WTC11 (cell line): Measurements from ENCODE around the gene RPL37A. TPM values are rescaled to one million over a fixed set of nuclear protein-coding genes. Genes with fewer than 3 reads are reported as not detected.

Experiments used
- ATAC-seq: fragments of 200-7000 bp; cut with Tn5 transposase; 2 replicates; pipeline ENCODE4 v1.10.0; 2021; ENCODE audit warnings: mild to moderate bottlenecking, moderate library complexity
- CTCF ChIA-PET: fragments of 300-600 bp; sonication (Branson Sonifier 250); formaldehyde crosslinking; loops from one replicate; lab custom pipeline; 2021; ENCODE audit warnings: antibody characterized with exemption; lab: Charles Lee
- POLR2A ChIA-PET: fragments of 350-600 bp; sonication (Branson Sonifier 250); formaldehyde crosslinking; loops from one replicate; lab custom pipeline; 2021; ENCODE audit warnings: antibody characterized with exemption; lab: Charles Lee
- DNase-seq: peaks from one replicate; pipeline ENCODE4 v3.0.0; 2021; ENCODE audit warnings: low spot score
- H3K27ac Mint-ChIP-seq: 2 replicates; pipeline ENCODE4 v1.8.0; 2021; ENCODE audit warnings: mixed read lengths
- H3K27me3 Mint-ChIP-seq: 2 replicates; pipeline ENCODE4 v1.8.0; 2021; ENCODE audit warnings: low read depth, mild to moderate bottlenecking, moderate library complexity, mixed read lengths
- H3K36me3 Mint-ChIP-seq: 2 replicates; pipeline ENCODE4 v1.8.0; 2021; ENCODE audit warnings: mixed read lengths
- H3K4me1 Mint-ChIP-seq: 2 replicates; pipeline ENCODE4 v1.8.0; 2022; ENCODE audit warnings: mixed read lengths
- H3K4me3 Mint-ChIP-seq: 2 replicates; pipeline ENCODE4 v1.8.0; 2021; ENCODE audit warnings: mild to moderate bottlenecking, moderate library complexity, mixed read lengths
- H3K9me3 Mint-ChIP-seq: 2 replicates; pipeline ENCODE4 v1.8.0; 2021; ENCODE audit warnings: mixed read lengths
- ATF2 ChIP-seq: sonication (generic); formaldehyde crosslinking; IDR thresholded peaks from 2 replicates; pipeline ENCODE4 v1.8.1; 2022; ENCODE audit warnings: low read depth, missing genetic modification reagents, borderline replicate concordance
- E2F4 ChIP-seq: sonication (generic); formaldehyde crosslinking; IDR thresholded peaks from 2 replicates; pipeline ENCODE4 v1.8.1; 2022; ENCODE audit warnings: low read depth, mild to moderate bottlenecking, moderate library complexity, missing genetic modification reagents, borderline replicate concordance
- ERG ChIP-seq: fragments of 250-450 bp; sonication (Bioruptor Pico); IDR thresholded peaks from 2 replicates; pipeline ENCODE4 v1.8.0; 2021; ENCODE audit warnings: mild to moderate bottlenecking
- FOXP1 ChIP-seq: sonication (generic); formaldehyde crosslinking; IDR thresholded peaks from 2 replicates; pipeline ENCODE4 v1.8.0; 2022; ENCODE audit warnings: missing genetic modification reagents, mild to moderate bottlenecking, moderate library complexity, borderline replicate concordance
- JAZF1 ChIP-seq: fragments of 250-450 bp; sonication (Bioruptor Pico); IDR thresholded peaks from 2 replicates; pipeline ENCODE4 v1.9.0; 2021; ENCODE audit warnings: moderate library complexity, mild to moderate bottlenecking, inconsistent platforms
- NFE2L1 ChIP-seq: sonication (generic); formaldehyde crosslinking; IDR thresholded peaks from 2 replicates; pipeline ENCODE4 v1.8.1; 2023; ENCODE audit warnings: missing genetic modification reagents
- SMAD3 ChIP-seq: sonication (generic); formaldehyde crosslinking; IDR thresholded peaks from 2 replicates; pipeline ENCODE4 v1.8.0; 2022; ENCODE audit warnings: missing genetic modification reagents, mild to moderate bottlenecking, borderline replicate concordance
- SMAD4 ChIP-seq: sonication (generic); formaldehyde crosslinking; IDR thresholded peaks from 2 replicates; pipeline ENCODE4 v1.8.0; 2022; ENCODE audit warnings: mild to moderate bottlenecking, missing genetic modification reagents
- TCF7 ChIP-seq: sonication (generic); formaldehyde crosslinking; IDR thresholded peaks from 2 replicates; pipeline ENCODE4 v1.8.0; 2022; ENCODE audit warnings: mild to moderate bottlenecking, low read depth, missing genetic modification reagents, moderate library complexity
- TP53 ChIP-seq: sonication (generic); formaldehyde crosslinking; IDR thresholded peaks from 2 replicates; pipeline ENCODE4 v1.8.1; 2023; ENCODE audit warnings: mild to moderate bottlenecking, missing genetic modification reagents
- ZBTB21 ChIP-seq: sonication (generic); formaldehyde crosslinking; IDR thresholded peaks from 2 replicates; pipeline ENCODE4 v1.8.1; 2023; ENCODE audit warnings: mild to moderate bottlenecking, missing genetic modification reagents, borderline replicate concordance
- ZNF121 ChIP-seq: sonication (generic); formaldehyde crosslinking; IDR thresholded peaks from 2 replicates; pipeline ENCODE4 v1.8.0; 2023; ENCODE audit warnings: missing genetic modification reagents
- ZNF232 ChIP-seq: sonication (generic); formaldehyde crosslinking; IDR thresholded peaks from 2 replicates; pipeline ENCODE4 v1.8.0; 2022; ENCODE audit warnings: mild to moderate bottlenecking, missing genetic modification reagents
- total RNA-seq: library from RNA; stranded (reverse); gene quantifications from 3 replicates; pipeline ENCODE4 v1.2.3, GENCODE V29; 2021
- TF ChIP-seq, protein P1 (sequence below): fragments of 250-450 bp; sonication (Bioruptor Pico); IDR thresholded peaks from 2 replicates; pipeline ENCODE4 v1.9.0; 2021; ENCODE audit warnings: moderate library complexity, mild to moderate bottlenecking, inconsistent platforms, borderline replicate concordance
- TF ChIP-seq, protein P2 (sequence below): sonication (generic); formaldehyde crosslinking; IDR thresholded peaks from 2 replicates; pipeline ENCODE4 v1.8.0; 2022; ENCODE audit warnings: mild to moderate bottlenecking, missing genetic modification reagents
- TF ChIP-seq, protein P3 (sequence below): fragments of 250-450 bp; sonication (Bioruptor Pico); IDR thresholded peaks from 2 replicates; pipeline ENCODE4 v1.9.0; 2021; ENCODE audit warnings: mild to moderate bottlenecking, borderline replicate concordance
- TF ChIP-seq, protein P4 (sequence below): sonication (generic); formaldehyde crosslinking; IDR thresholded peaks from 2 replicates; pipeline ENCODE4 v1.8.1; 2023; ENCODE audit warnings: mild to moderate bottlenecking, missing genetic modification reagents

Gene RPL37A
- total RNA-seq, 1 experiment from 2014 or later: 3,135 TPM

GRCh38 chr2:216465579-216466195 lies 33.0 kb upstream of the RPL37A start:
- Mint-ChIP-seq H3K4me1 (no peaks in the 10 kb centered on the region), H3K9me3 (no peaks in the 10 kb centered on the region), H3K27ac (no peak overlapping the region), H3K4me3 (no peak overlapping the region), H3K27me3 (no peaks in the 10 kb centered on the region), H3K36me3 (0 out of 2 replicates have a peak, but pooled peaks cover 5% of the 10 kb centered on the region)
- ChIA-PET CTCF (interaction anchor here (0.7 kb wide), 1 partner anchor 138 kb away, joined by 3 read pairs; no protein-coding TSS in a partner anchor), POLR2A (interaction anchor here (0.7 kb wide), 1 partner anchor 14 kb away, joined by 3 read pairs; no protein-coding TSS in a partner anchor)
- no peak for TF ChIP-seq NFE2L1 (CRISPR knock-in tag)
- no peak for TF ChIP-seq SMAD3 (CRISPR knock-in tag)
- no peak for TF ChIP-seq ZBTB21
- no peak for ATAC-seq
- no peak for DNase-seq

GRCh38 chr2:216467845-216468244 lies 30.8 kb upstream of the RPL37A start:
- TF ChIP-seq TCF7 (CRISPR knock-in tag): no peak
- TF ChIP-seq, protein P1, sequence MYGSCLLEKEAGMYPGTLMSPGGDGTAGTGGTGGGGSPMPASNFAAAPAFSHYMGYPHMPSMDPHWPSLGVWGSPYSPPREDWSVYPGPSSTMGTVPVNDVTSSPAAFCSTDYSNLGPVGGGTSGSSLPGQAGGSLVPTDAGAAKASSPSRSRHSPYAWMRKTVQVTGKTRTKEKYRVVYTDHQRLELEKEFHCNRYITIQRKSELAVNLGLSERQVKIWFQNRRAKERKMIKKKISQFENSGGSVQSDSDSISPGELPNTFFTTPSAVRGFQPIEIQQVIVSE (CRISPR knock-in tag): no peak
- TF ChIP-seq, protein P2, sequence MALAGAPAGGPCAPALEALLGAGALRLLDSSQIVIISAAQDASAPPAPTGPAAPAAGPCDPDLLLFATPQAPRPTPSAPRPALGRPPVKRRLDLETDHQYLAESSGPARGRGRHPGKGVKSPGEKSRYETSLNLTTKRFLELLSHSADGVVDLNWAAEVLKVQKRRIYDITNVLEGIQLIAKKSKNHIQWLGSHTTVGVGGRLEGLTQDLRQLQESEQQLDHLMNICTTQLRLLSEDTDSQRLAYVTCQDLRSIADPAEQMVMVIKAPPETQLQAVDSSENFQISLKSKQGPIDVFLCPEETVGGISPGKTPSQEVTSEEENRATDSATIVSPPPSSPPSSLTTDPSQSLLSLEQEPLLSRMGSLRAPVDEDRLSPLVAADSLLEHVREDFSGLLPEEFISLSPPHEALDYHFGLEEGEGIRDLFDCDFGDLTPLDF (CRISPR knock-in tag): no peak
- TF ChIP-seq E2F4 (CRISPR knock-in tag): no peak
- TF ChIP-seq TP53: no peak
- no peak for TF ChIP-seq FOXP1
- TF ChIP-seq, protein P3, sequence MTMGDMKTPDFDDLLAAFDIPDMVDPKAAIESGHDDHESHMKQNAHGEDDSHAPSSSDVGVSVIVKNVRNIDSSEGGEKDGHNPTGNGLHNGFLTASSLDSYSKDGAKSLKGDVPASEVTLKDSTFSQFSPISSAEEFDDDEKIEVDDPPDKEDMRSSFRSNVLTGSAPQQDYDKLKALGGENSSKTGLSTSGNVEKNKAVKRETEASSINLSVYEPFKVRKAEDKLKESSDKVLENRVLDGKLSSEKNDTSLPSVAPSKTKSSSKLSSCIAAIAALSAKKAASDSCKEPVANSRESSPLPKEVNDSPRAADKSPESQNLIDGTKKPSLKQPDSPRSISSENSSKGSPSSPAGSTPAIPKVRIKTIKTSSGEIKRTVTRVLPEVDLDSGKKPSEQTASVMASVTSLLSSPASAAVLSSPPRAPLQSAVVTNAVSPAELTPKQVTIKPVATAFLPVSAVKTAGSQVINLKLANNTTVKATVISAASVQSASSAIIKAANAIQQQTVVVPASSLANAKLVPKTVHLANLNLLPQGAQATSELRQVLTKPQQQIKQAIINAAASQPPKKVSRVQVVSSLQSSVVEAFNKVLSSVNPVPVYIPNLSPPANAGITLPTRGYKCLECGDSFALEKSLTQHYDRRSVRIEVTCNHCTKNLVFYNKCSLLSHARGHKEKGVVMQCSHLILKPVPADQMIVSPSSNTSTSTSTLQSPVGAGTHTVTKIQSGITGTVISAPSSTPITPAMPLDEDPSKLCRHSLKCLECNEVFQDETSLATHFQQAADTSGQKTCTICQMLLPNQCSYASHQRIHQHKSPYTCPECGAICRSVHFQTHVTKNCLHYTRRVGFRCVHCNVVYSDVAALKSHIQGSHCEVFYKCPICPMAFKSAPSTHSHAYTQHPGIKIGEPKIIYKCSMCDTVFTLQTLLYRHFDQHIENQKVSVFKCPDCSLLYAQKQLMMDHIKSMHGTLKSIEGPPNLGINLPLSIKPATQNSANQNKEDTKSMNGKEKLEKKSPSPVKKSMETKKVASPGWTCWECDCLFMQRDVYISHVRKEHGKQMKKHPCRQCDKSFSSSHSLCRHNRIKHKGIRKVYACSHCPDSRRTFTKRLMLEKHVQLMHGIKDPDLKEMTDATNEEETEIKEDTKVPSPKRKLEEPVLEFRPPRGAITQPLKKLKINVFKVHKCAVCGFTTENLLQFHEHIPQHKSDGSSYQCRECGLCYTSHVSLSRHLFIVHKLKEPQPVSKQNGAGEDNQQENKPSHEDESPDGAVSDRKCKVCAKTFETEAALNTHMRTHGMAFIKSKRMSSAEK (CRISPR knock-in tag): no peak
- no peak for TF ChIP-seq ZNF121
- no peak for TF ChIP-seq ZNF232
- no peak for TF ChIP-seq ATF2
- no peak for TF ChIP-seq ERG
- no peak for TF ChIP-seq SMAD4 (CRISPR knock-in tag)
- no peak for TF ChIP-seq JAZF1 (CRISPR knock-in tag)
- TF ChIP-seq, protein P4, sequence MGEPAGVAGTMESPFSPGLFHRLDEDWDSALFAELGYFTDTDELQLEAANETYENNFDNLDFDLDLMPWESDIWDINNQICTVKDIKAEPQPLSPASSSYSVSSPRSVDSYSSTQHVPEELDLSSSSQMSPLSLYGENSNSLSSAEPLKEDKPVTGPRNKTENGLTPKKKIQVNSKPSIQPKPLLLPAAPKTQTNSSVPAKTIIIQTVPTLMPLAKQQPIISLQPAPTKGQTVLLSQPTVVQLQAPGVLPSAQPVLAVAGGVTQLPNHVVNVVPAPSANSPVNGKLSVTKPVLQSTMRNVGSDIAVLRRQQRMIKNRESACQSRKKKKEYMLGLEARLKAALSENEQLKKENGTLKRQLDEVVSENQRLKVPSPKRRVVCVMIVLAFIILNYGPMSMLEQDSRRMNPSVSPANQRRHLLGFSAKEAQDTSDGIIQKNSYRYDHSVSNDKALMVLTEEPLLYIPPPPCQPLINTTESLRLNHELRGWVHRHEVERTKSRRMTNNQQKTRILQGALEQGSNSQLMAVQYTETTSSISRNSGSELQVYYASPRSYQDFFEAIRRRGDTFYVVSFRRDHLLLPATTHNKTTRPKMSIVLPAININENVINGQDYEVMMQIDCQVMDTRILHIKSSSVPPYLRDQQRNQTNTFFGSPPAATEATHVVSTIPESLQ (CRISPR knock-in tag): no peak
- TF ChIP-seq, all 79 proteins: peak for 0
- Mint-ChIP-seq H3K4me1 (no peaks in the 10 kb centered on the region), H3K27me3 (no peaks in the 10 kb centered on the region), H3K27ac (no peak overlapping the region), H3K36me3 (0 out of 2 replicates have a peak, but pooled peaks cover 5% of the 10 kb centered on the region), H3K4me3 (no peak overlapping the region), H3K9me3 (no peaks in the 10 kb centered on the region)
- ATAC-seq (no peak), DNase-seq (no peak)
- CTCF ChIA-PET: interaction anchor here (0.7 kb wide), 1 partner anchor 169 kb away, joined by 3 read pairs; no protein-coding TSS in a partner anchor
- POLR2A ChIA-PET: interaction anchor here (0.7 kb wide), 1 partner anchor 56 kb away, joined by 6 read pairs; no protein-coding TSS in a partner anchor
